Adrenal gland (tissue), 12 donors: Measurements from ENCODE around the gene QSER1. TPM values are rescaled to one million over a fixed set of nuclear protein-coding genes. Genes with fewer than 3 reads are reported as not detected.
"Not testable (repeated sequence)": the region's sequence is repeated elsewhere in the genome, so short reads cannot be mapped to it uniquely, and the experiment has no call there.

Experiments used
- DNase-seq, 7 donors: peaks; one replicate each; pipeline ENCODE4 v3.0.0-alpha.2; 2019 to 2020
- H3K27ac ChIP-seq, 5 donors: fragments of 200-600 bp; sonication (generic) in 4 of 5; 1 replicate in 3 of 5; 2 replicates in 2 of 5; pipeline versions ENCODE4 v1.5.1 to v1.8.0; 2016 to 2020; ENCODE audit warnings: mild to moderate bottlenecking in 1 of 5
- H3K27me3 ChIP-seq: fragments of 200-600 bp; 2 replicates; pipeline ENCODE4 v1.8.0; 2021
- H3K36me3 ChIP-seq, 2 donors: fragments of 200-600 bp; replicated peaks in 1 of 2; 1 replicate in 1 of 2; 2 replicates in 1 of 2; pipeline versions ENCODE4 v1.5.1 to v1.8.0; 2018 to 2022
- H3K4me1 ChIP-seq, 2 donors: fragments of 200-600 bp; replicated peaks in 1 of 2; 1 replicate in 1 of 2; 2 replicates in 1 of 2; pipeline versions ENCODE4 v1.5.1 to v1.8.0; 2018 to 2021
- H3K4me3 ChIP-seq, 4 donors: fragments of 200-600 bp; sonication (generic) in 3 of 4; one replicate each; pipeline ENCODE4 v1.5.1; 2016 to 2018
- H3K9me3 ChIP-seq, 3 donors: fragments of 200-600 bp; sonication (generic) in 1 of 3; replicated peaks in 1 of 3; 1 replicate in 2 of 3; 2 replicates in 1 of 3; pipeline versions ENCODE4 v1.5.1 to v1.8.0; 2016 to 2021
- POLR2A ChIP-seq, 2 donors: fragments of 450-650 bp; IDR thresholded peaks; one replicate each; pipeline ENCODE4 v1.6.1; 2017; ENCODE audit warnings: antibody characterized with exemption in 2 of 2, mild to moderate bottlenecking in 2 of 2, moderate library complexity in 1 of 2
- WGBS, 4 donors: extraction: QIAGEN DNeasy Blood & Tissue Kit in 2 of 4; methylation state at CpG; one replicate each; pipeline versions ENCODE4 v1.1.5 to v1.1.7; 2013 to 2017; 5-methylcytosine and 5-hydroxymethylcytosine counted together
- intact Hi-C, 2 donors: fragments of 100-400 bp; cut with DNase I; formaldehyde crosslinking; loops; one replicate each; pipeline versions ENCODE4 v1.14.1 to v1.15.0; 2022 to 2023
- polyA plus RNA-seq, 3 donors: library from polyadenylated mRNA; stranded (reverse); fragments of 200-250 nt in 2 of 3; fragments of 350-450 nt in 1 of 3; fragmentation: Illumina TruSeq in 1 of 3; extraction: RNeasy Lipid Tissue Mini Kit (QIAGEN cat#74804) in 1 of 3; gene quantifications; one replicate each; pipeline ENCODE4 v1.2.3, GENCODE V29; 2013 to 2014
- total RNA-seq, 9 donors: library from RNA; depleted of rRNA in 4 of 9; stranded (reverse); fragments of >200 nt in 4 of 9; fragments of 120-200 nt in 1 of 9; fragmentation: NEBNext Ultra II Directional in 1 of 9; extraction: Animal tissue kit (Norgen Biotek cat#: 25700) in 1 of 9; gene quantifications; one replicate each; pipeline versions ENCODE4 v1.1.0 to v1.2.4, GENCODE V29; 2013 to 2023
- TF ChIP-seq, protein P1 (sequence below), 6 experiments: fragments of 450-650 bp in 4 of 6; fragments of 200-600 bp in 2 of 6; sonication (generic) in 1 of 6; IDR thresholded peaks; 1 replicate in 5 of 6; 2 replicates in 1 of 6; pipeline versions ENCODE4 v1.5.1 to v1.8.0; 2016 to 2021; ENCODE audit warnings: antibody characterized with exemption in 6 of 6, mild to moderate bottlenecking in 2 of 6, moderate library complexity in 1 of 6
- donor health status: healthy with polysubstance abuse.
- donor health status: Bipolar disorder and iron deficiency.
- donor health status: DM: yes; HTN: yes; CAD: no.
- donor health status: DM: no; HTN: no; CAD: no.
- donor health status: DM: no; HTN: no; CAD: no.
- donor health status: DM: yes; HTN: yes; CAD: no.

The QSER1 gene
- total and polyA plus RNA-seq, 12 donors, result 2.4 to 27.2 (median 18.9) TPM

DNA sequence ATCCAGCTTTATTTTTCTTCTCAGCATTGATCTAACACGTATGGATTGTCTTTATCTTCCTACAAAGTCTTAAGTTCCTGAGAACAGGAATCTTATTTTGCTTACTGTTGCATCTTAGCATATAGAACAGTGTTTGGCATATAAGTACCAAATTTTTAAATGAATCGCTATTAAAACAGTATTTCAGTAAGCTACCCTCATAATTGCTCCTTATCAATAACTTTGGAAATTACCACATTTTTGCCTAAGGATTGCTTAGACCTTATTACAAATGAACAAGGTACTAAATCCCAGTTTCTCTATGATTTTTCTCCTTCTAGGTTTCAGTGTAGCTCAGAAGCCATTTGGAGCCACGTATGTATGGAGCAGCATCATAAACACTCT is 132.7 kb downstream of the QSER1 start:
- H3K27me3 ChIP-seq, result no peaks in the 10 kb centered on the region
- TF ChIP-seq POLR2A (IDR thresholded peaks at IDR 0.05), result no peak
- TF ChIP-seq, protein P1, sequence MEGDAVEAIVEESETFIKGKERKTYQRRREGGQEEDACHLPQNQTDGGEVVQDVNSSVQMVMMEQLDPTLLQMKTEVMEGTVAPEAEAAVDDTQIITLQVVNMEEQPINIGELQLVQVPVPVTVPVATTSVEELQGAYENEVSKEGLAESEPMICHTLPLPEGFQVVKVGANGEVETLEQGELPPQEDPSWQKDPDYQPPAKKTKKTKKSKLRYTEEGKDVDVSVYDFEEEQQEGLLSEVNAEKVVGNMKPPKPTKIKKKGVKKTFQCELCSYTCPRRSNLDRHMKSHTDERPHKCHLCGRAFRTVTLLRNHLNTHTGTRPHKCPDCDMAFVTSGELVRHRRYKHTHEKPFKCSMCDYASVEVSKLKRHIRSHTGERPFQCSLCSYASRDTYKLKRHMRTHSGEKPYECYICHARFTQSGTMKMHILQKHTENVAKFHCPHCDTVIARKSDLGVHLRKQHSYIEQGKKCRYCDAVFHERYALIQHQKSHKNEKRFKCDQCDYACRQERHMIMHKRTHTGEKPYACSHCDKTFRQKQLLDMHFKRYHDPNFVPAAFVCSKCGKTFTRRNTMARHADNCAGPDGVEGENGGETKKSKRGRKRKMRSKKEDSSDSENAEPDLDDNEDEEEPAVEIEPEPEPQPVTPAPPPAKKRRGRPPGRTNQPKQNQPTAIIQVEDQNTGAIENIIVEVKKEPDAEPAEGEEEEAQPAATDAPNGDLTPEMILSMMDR (IDR thresholded peaks at IDR 0.05), result no peak

DNA sequence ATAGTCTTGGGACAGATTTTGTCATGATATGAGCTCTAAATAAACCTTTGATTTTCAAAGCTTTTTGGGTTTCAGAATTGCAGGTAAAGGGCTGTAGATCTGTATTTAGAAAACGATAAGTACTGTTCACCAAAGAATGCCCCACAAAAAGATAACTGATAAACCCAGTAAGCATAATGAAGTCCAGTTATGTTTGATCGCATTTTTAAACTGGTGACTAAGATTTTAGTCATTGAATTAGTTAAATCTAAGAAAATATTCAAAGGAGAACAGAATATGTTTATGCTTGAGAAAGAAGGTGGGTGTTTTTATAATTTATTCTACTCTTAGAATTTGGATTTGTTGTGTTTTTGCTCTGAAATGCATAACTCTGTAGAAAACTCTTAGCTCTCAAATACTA is 134.6 kb downstream of the QSER1 start:
- H3K36me3 ChIP-seq, result no peaks in the 10 kb centered on the region

More for the DNA sequence above, 132.7 kb downstream of the QSER1 start:
- Histone ChIP-seq H3K27ac (no peak overlapping the region), H3K4me3 (no peak overlapping the region), H3K36me3 (no peaks in the 10 kb centered on the region), H3K9me3 (no peaks in the 10 kb centered on the region), H3K4me1 (no peaks in the 10 kb centered on the region)
- no peak for DNase-seq
- intact Hi-C loops, result no loop called here
- WGBS, 4 donors, result 85 to 88% (median 87%) methylated on average over 3 of the region's 3 CpGs

DNA sequence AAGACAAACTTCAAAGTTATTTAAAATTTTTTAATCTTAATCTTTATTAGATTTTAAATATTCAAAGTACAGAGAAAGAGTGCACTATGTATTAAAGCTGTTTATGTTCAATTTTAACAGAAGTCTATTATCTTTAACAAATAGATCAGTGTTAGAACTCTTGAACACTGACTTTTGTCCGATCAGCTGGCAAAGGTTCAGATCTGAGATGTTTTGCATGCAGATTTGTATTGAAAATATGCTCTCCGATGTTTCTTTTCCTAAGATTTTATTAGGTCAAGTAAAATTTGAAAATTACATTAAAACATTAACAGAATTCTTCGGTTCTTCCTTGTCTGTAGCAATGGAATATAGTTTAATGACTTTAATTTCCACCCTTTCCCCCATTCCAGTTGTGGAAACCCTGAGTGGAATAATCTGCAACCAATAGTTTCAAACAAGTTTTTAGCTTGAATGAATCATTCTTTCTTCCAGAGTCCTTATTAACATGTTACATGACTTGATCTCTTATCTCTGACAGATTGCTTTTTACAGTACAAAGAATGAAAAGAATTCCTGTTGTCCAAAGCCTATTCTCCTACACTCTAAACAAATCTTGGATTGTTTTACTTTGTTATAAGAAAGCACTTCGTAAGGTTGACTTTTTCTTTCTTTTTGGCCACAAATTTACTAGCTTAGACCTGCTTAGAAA is 135.4 kb downstream of the QSER1 start:
- no peak overlapping the region for H3K27ac ChIP-seq
- TF ChIP-seq POLR2A (IDR thresholded peaks at IDR 0.05), result no peak
- TF ChIP-seq, protein P1 (IDR thresholded peaks at IDR 0.05), result no peak
- H3K4me1 ChIP-seq, result no peaks in the 10 kb centered on the region
- no peaks in the 10 kb centered on the region for H3K9me3 ChIP-seq
- no peaks in the 10 kb centered on the region for H3K27me3 ChIP-seq
- DNase-seq, result no peak
- H3K4me3 ChIP-seq, result no peak overlapping the region
- no peaks in the 10 kb centered on the region for H3K36me3 ChIP-seq
- 59 to 66% (median 62%) methylated on average over 4 of the region's 4 CpGs for WGBS, 4 donors
- intact Hi-C loops, result no loop called here

More for the DNA sequence above, 134.6 kb downstream of the QSER1 start:
- no peaks in the 10 kb centered on the region for H3K4me1 ChIP-seq
- TF ChIP-seq POLR2A (IDR thresholded peaks at IDR 0.05), result no peak
- TF ChIP-seq, protein P1 (IDR thresholded peaks at IDR 0.05), result no peak
- H3K27me3 ChIP-seq, result no peaks in the 10 kb centered on the region
- H3K27ac ChIP-seq, result no peak overlapping the region
- no peaks in the 10 kb centered on the region for H3K9me3 ChIP-seq
- 81 to 88% (median 83%) methylated on average over 2 of the region's 2 CpGs for WGBS, 4 donors
- intact Hi-C loops, result no loop called here
- no peak for DNase-seq
- no peak overlapping the region for H3K4me3 ChIP-seq

DNA sequence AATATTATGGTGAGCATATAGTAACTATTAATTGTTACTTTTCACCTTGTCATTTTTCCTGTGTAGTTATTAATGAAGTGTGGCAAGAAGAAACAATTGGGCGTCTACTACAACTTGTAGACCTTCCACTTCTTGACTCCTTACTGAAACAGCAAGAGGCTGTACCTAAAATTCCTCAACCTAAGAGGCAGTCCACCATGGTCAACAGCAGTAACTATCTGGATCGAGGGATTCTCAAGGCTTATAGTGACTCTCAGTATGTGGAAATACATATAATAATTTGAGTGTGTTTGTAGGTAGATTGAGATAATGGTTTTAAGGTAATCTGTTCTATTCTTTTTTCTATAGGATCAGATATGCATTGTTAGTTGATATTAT is 135.9 kb downstream of the QSER1 start:
- H3K9me3 ChIP-seq, result no peaks in the 10 kb centered on the region
- intact Hi-C loops, result no loop called here
- H3K4me1 ChIP-seq, result no peaks in the 10 kb centered on the region
- H3K27ac ChIP-seq, result no peak overlapping the region
- DNase-seq, result no peak
- WGBS, 4 donors, result 71 to 85% (median 75%) methylated on average over 2 of the region's 2 CpGs
- no peaks in the 10 kb centered on the region for H3K36me3 ChIP-seq
- no peak overlapping the region for H3K4me3 ChIP-seq
- no peaks in the 10 kb centered on the region for H3K27me3 ChIP-seq
- TF ChIP-seq, protein P1 (IDR thresholded peaks at IDR 0.05), result no peak

DNA sequence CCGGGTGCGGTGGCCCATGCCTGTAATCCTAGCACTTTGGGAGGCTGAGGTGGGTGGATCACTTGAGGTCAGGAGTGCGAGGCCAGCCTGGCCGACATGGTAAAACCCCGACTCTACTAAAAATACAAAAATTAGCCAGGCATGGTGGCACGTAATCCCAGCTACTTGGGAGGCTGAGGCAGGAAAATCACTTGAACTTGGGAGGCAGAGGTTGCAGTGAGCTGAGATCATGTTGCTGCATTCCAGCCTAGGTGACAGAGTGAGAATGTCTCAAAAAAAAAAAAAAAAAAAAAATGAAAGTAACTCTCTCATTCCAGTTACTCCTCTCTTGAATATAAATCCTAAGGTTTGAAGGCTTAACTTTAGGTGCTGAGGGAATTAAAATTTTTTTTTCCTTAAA is 136.6 kb downstream of the QSER1 start:
- WGBS, 4 donors, result 84 to 93% (median 88%) methylated on average over 6 of the region's 6 CpGs
- not testable (repeated sequence) for H3K4me3 ChIP-seq

More for the DNA sequence above, 136.6 kb downstream of the QSER1 start:
- H3K36me3 ChIP-seq, intact Hi-C loops, H3K27me3 ChIP-seq, H3K9me3 ChIP-seq, H3K27ac ChIP-seq, DNase-seq, H3K4me1 ChIP-seq: not testable (repeated sequence)
